HuH-7 (cell line): ENCODE results near the gene FSTL4.

Experiments used
- DNase-seq: peaks from one replicate; pipeline ENCODE4 v3.0.0; 2011; ENCODE audit warnings: low spot score

The FSTL4 gene

GRCh38 chr5:133426264-133426663 is 186.1 kb downstream of the FSTL4 start:
- DNase-seq: no peak

GRCh38 chr5:133425764-133426163 is 186.6 kb downstream of the FSTL4 start:
- DNase-seq: no peak

GRCh38 chr5:133425222-133425621 is 187.1 kb downstream of the FSTL4 start:
- DNase-seq: no peak

DNA sequence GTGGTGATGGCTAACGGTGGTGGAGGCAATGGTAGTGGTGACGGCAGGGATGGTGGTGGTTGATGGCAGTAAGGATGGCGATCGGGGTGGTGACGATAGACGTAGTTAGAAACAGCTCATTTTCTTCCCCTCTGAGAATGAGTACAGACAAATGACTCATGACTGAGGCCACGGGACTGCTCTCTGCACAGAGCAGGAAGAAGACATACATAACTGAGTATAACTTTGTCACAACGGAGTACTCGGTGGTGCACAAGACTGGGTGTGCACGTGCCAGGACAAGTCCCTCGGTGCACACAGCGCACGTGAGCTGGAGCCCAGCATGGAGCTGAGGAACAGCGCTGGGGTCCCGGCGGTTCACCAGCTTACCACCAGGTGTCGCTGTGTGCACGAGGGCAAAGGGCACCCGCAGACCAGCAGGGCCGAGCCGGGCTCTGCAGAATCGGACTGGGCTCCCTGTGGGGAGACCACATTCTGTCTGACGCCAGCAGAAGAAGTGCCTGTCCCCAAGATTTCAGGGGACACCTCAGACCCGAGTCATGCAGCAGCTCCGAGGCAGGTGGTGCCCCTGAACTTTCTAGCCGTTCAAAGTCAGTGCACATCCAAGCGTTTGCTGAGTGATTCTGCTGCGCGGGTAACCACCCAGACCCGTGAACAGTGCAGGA is 188.6 kb downstream of the FSTL4 start:
- peak; percentile 74 for DNase-seq

- no peak for DNase-seq
These were observed 189.2 kb downstream of the FSTL4 start for GRCh38 chr5:133423011-133423617.

DNA sequence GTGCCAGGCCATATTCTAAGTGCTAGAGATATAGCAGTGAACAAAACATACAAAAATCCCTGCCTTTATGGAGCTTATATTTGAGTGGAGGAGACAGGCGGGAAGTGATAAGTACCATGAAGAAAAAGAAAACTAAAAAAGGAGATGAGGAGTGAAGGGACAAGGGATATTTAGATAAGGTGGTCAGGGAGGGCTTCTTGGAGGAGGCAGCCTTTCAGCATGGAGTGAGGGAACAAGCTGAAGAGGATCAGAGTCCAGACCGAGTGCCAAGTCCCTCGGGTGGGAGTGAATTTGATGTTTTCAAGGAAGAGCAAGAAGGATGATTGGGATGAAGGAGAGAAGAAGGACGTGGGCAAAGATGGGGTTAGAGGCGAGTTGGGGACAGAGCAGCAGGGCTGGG is 190.5 kb downstream of the FSTL4 start:
- no peak for DNase-seq

GRCh38 chr5:133421394-133421793 is 190.9 kb downstream of the FSTL4 start:
- peak; percentile 44 for DNase-seq

GRCh38 chr5:133420440-133421301 is 191.7 kb downstream of the FSTL4 start:
- no peak for DNase-seq

DNA sequence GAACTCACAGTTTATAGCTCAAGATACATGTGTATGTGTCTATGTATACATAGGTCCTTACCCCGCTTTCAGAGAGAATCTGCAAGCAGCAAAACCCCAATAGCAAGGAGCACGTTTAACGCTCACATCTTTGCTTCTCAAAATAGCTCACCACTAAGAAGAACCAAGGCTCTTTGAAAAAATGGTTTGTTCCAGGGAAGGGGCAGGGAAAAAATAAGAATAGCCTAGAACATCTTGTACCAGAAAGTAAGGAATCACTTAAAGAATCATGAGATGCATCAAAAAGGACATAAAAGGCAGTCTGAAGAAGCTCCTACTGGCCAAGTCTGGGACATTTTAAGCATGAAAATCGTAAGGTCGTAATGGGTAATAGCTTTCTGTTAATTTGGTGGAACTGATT is 196.4 kb downstream of the FSTL4 start:
- DNase-seq: no peak

DNA sequence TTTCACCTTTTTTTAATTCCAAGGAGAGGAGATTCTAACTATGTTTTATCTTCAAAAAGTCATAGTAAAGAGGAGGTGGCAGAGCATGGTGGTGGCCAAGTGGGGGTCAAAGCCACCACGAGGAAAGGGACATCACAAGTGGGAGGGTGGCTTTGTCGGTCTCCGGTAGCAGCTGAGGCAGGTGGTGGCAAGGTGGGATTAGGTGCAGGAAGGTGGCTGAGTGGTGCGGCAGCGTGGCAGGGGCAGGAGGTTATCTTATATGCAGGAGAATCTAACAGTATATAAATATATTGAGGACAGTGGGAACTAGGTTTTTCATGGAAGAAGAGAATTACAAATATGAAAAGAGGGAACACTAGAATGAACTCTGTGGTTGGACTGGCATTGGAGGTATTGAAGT is 196.8 kb downstream of the FSTL4 start:
- DNase-seq: no peak

GRCh38 chr5:133412661-133413060 is 199.7 kb downstream of the FSTL4 start:
- no peak for DNase-seq

DNA sequence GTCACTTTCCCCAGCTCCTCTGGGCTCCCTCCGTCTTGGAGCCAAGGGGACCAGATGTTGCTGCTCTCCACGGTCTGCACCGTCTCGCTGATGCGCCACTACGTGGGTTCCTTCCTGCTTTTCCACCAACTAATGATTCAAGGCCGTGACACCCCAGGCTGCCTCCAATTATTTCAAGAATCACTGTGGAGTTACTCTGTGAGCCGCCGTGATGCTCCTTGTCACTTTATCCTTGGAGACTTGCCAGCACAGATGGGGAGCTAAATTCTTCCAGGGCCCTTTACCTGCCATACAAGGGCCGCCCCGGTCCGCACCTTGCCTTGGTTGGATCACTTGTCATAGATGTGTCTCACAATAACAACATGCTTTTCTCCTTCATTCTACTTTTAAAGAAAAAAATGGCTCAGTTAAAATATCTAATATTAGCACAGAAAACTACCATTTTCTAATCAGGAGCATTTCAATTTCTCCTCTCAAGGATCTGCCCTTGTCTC is 202.0 kb downstream of the FSTL4 start:
- no peak for DNase-seq

GRCh38 chr5:133409210-133409674 is 203.1 kb downstream of the FSTL4 start:
- no peak for DNase-seq

- DNase-seq: no peak
These were observed 204.0 kb downstream of the FSTL4 start for GRCh38 chr5:133408322-133408721.

- DNase-seq: no peak
These were observed 205.2 kb downstream of the FSTL4 start for GRCh38 chr5:133406977-133407632.

DNA sequence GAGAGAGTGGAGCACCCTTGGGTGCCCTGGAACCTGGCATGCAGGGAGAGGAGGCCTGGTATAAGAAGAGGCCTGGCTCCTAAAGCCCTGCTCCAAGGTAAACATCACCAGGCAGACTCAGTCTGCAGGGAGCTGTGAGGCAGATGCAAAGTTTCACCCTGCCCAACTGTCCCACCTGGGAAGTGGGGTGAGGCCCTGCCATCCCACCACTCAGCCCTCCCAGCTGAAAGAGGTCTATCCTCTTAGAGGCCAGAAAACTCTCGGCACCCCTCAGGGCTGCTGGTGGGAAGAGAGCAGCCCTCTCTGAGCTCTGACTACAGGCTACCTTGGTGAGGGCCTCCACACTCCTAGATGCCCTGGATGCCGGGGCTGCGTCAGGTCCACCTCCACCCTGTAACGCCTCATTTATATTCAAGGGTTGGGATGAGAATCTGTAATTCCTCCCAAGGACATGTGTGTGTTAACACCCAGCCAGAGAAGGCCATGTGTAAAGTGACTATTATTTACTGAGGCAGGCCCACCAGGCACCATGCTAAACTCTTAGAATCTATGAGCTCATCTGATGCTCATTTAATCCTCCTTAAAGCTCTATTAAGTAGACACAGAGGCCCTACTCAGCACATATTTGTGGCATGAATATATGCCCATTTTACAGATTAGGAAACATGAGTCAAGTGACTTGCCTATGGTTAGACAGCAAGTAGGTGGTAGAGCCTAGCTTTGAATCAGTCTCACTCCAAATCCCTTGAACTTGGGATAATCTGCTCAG is 205.9 kb downstream of the FSTL4 start:
- no peak for DNase-seq

GRCh38 chr5:133405275-133406034 is 206.9 kb downstream of the FSTL4 start:
- no peak for DNase-seq

- DNase-seq: no peak
These were observed 207.6 kb downstream of the FSTL4 start for GRCh38 chr5:133404724-133405123.

DNA sequence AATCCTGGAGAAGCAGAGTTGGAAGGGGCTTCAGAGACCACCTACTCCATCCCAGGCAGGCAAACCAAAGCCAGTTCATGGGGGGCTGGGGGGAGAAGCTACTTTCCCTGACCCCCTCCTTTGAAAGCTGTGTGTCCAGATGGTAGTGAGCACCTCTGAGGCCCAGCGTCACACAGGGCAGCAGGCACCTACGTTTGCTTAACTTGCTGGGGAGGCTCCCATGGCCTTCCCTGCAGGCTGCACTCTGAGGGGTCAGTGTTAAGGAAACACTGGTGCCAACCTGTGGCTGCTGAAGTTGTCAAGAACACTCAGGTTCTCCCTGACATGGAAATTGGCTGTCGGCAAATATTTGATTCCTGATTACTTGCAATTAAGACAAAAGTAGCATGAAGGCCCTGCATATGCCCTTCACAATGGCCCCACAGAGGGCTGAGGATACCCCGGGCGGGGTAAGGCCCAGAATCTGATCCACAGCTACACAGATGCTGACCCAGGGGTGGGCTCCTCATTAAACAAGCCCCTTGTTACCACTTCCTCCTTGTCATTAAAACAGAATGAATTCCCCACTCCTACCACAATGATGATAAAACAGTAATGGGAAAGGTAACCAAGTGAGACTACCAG is 208.5 kb downstream of the FSTL4 start:
- DNase-seq: no peak

DNA sequence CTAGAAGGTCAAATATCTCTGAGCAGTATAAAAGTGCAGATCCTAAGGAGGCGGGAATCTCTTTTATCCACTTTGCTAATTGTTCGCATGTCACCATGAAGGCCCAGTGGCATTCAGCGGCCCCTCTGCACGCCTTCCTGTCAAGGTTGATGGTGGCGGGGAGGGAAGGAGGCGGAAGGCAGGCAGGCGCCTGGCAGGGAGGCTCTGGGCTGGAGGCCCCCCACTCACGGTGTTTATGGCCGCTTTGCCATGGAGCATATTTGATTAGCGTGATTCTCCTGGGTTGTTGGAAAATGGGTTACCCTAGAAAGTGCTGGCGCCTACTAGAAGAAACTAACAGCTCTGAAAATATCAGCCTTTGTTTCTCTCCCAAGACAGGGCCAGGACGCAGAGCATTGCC is 209.6 kb downstream of the FSTL4 start:
- no peak for DNase-seq
